Measurements from ENCODE around the gene RASAL2.

GRCh38 chr1:178407215-178407614 is 313.3 kb downstream of the RASAL2 start:
- TF ChIP-seq FOXM1 (IDR thresholded peaks at IDR 0.05; ENCODE audit: borderline replicate concordance) (no peak), SUZ12 (IDR thresholded peaks at IDR 0.05) (no peak)

Measured in HEK293T (cell line).